Skeletal muscle tissue (tissue), 4 donors: ENCODE data around the gene TAP1. TPM values are rescaled to one million over a fixed set of nuclear protein-coding genes. Genes with fewer than 3 reads are reported as not detected.

Experiments used
- H3K27ac ChIP-seq: one replicate; pipeline ENCODE4 v1.7.0; 2013; ENCODE audit warnings: mild to moderate bottlenecking, low read depth, low read length, inconsistent platforms
- H3K27me3 ChIP-seq, 3 donors: one replicate each; pipeline ENCODE4 v1.7.0; 2013; ENCODE audit warnings: low read length in 3 of 3; ENCODE audit not compliant: control insufficient read depth in 3 of 3, insufficient read depth in 3 of 3
- H3K36me3 ChIP-seq, 3 donors: one replicate each; pipeline ENCODE4 v1.7.0; 2013; ENCODE audit warnings: low read length in 3 of 3; ENCODE audit not compliant: control insufficient read depth in 3 of 3, insufficient read depth in 3 of 3
- H3K4me1 ChIP-seq, 3 donors: one replicate each; pipeline ENCODE4 v1.7.0; 2013; ENCODE audit warnings: low read length in 3 of 3, mild to moderate bottlenecking in 3 of 3; ENCODE audit not compliant: control insufficient read depth in 3 of 3, insufficient read depth in 3 of 3
- H3K4me3 ChIP-seq, 3 donors: one replicate each; pipeline ENCODE4 v1.7.0; 2013; ENCODE audit warnings: low read length in 3 of 3
- H3K9ac ChIP-seq, 3 donors: one replicate each; pipeline ENCODE4 v1.7.0; 2013; ENCODE audit warnings: low read length in 3 of 3, mild to moderate bottlenecking in 3 of 3, moderate library complexity in 2 of 3, low read depth in 1 of 3
- H3K9me3 ChIP-seq, 3 donors: one replicate each; pipeline ENCODE4 v1.7.0; 2013; ENCODE audit warnings: low read length in 3 of 3; ENCODE audit not compliant: control insufficient read depth in 3 of 3
- total RNA-seq: library from RNA; depleted of rRNA; stranded (reverse); fragments of >200 nt; gene quantifications from one replicate; pipeline ENCODE4 v1.2.3, GENCODE V29; 2014
- donor health status: Osteomylitis.

Gene TAP1
- total RNA-seq, 1 donor from 2014 or later = 14.1 TPM

DNA sequence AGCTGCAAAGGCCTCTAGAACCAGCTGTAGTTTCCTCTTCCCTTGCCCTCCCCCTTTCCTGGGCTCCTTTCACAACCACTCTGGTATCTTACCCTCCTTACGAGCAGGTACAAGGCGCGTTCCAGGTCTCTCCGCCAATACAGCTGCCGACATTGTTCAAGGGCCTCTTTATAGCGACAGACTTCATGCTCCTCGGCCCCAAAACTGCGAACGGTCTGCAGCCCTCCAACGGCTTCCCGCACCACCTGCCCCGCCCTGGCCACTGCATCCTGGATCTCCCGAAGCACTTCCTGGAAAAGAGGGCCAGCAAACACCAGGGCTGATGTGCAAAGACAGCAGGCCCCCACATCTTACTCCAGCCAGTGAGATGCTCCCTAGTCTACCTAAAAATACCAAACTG, 21.0 kb downstream of the TAP1 start:
- Histone ChIP-seq H3K4me1 (peaks cover under 1 to 4% (median 4%) of the 10 kb centered on the region in 3 donors), H3K9me3 (no peaks in the 10 kb centered on the region), H3K27me3 (no peaks in the 10 kb centered on the region), H3K36me3 (peaks cover 20 to 48% (median 28%) of the 10 kb centered on the region in 3 donors), H3K9ac (no peak overlapping the region), H3K27ac (no peak overlapping the region), H3K4me3 (no peak overlapping the region)

DNA sequence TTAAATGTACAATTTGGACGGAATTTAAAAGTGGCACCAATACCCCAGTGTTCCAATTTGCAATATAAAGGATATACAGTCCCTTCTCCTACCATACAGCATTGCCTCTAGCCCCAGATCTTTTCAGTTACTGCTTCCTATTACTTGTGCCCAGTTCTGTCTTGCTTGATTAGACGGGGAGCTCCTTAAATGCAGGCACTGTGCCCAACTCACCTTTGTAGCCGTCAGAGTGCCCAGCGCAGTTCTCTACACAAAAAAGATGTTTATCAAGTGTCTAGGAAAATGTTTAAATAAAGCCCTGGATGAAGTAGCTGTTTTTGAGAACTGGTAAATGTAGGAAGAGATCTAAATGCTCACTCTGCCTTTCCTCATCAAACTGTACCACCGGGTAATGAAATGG, 22.6 kb downstream of the TAP1 start:
- Histone ChIP-seq H3K27me3 (no peaks in the 10 kb centered on the region), H3K9me3 (no peaks in the 10 kb centered on the region), H3K36me3 (peaks cover 20 to 50% (median 28%) of the 10 kb centered on the region in 3 donors), H3K4me3 (no peak overlapping the region), H3K27ac (no peak overlapping the region), H3K9ac (no peak overlapping the region), H3K4me1 (no peaks in the 10 kb centered on the region)

DNA sequence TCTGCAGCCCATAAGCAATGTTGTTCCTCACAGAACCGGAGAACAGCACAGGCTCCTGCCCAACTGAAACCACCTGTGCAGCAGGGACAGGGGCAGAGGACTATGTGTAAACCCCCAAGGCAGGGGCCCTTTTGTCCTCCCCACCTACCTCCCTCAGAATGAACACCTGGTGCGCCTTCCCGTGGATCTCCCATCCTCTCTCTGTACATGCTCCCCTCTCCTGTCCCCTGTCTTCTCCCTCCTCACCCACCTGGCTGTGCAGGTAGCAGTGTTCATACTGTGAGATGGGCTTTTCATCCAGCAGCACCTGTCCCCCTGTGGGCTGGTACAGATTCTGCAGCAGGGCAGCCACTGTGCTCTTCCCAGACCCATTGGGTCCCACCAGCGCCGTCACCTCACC, 23.5 kb downstream of the TAP1 start:
- Histone ChIP-seq H3K27ac (no peak overlapping the region), H3K4me3 (no peak overlapping the region), H3K36me3 (peaks cover 16 to 45% (median 22%) of the 10 kb centered on the region in 3 donors), H3K4me1 (no peaks in the 10 kb centered on the region), H3K9ac (no peak overlapping the region), H3K27me3 (no peaks in the 10 kb centered on the region), H3K9me3 (no peaks in the 10 kb centered on the region)

DNA sequence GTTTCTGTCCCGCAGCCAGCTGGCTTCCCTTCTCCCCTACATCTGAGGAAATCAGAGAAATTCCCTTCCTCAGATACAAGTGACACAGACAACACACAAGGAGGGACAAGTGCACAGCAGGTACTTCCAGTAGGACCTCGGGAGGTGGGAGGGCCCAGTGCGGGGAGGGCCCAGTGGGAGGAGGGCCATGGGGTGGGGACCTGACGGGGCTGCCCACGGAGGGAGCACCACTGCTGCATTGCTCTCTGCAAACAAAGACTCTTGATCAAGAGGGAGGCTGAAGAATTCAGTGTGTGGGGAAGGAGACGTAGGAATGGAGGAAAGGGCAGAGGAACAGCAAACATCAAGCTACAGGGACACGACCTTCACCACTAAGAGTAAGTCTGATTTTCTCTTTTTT, 24.0 kb downstream of the TAP1 start:
- Histone ChIP-seq H3K9me3 (no peaks in the 10 kb centered on the region), H3K36me3 (peaks cover 16 to 43% (median 20%) of the 10 kb centered on the region in 3 donors), H3K4me1 (no peaks in the 10 kb centered on the region), H3K9ac (no peak overlapping the region), H3K27ac (no peak overlapping the region), H3K27me3 (no peaks in the 10 kb centered on the region), H3K4me3 (no peak overlapping the region)

DNA sequence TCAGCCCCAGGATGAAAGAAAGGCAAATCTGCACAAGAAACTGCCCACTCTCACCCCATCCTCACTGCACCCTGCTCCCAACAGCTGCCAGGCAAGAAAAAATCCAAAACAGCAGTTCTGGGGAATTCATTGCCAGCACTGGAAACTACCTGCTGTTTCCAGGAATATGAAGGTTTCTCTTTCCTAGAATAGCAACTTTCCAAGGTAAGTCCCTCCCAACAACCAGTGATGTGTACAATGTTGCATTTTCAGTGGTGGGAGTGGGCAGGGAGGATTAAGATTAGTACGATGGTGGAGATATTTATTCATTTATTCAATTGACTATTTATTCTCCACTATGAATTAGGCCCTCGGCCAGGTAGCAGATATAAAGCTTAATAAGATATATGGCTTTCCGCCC, 26.5 kb downstream of the TAP1 start:
- Histone ChIP-seq H3K4me1 (no peaks in the 10 kb centered on the region), H3K9me3 (no peaks in the 10 kb centered on the region), H3K9ac (no peak overlapping the region), H3K4me3 (no peak overlapping the region), H3K36me3 (peaks cover 14 to 38% (median 20%) of the 10 kb centered on the region in 3 donors), H3K27ac (no peak overlapping the region), H3K27me3 (no peaks in the 10 kb centered on the region)

DNA sequence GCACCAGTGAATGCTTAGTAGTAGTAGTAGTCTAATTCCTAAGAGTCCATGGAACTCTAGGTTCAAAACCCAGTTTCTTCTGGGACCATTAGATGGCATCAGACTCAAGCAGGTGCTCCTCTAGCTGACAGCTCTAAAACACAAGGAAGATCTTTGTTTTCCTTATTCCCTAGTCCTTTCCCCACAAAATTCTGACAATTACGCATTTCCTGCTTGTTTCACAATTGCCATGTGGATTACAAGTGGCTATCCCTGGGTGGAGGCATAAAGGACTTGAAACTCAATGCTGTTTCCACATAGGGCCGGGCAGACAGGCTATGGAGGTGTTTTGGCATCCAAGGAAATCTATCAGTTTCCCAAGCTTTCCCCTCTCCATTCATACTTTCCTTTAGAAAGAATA, 27.5 kb downstream of the TAP1 start:
- H3K36me3 ChIP-seq = peaks cover 14 to 32% (median 14%) of the 10 kb centered on the region in 3 donors
- H3K27ac ChIP-seq = no peak overlapping the region
- H3K4me1 ChIP-seq = no peaks in the 10 kb centered on the region
- no peak overlapping the region for H3K4me3 ChIP-seq
- H3K27me3 ChIP-seq = no peaks in the 10 kb centered on the region
- H3K9ac ChIP-seq = no peak overlapping the region
- H3K9me3 ChIP-seq = no peaks in the 10 kb centered on the region

DNA sequence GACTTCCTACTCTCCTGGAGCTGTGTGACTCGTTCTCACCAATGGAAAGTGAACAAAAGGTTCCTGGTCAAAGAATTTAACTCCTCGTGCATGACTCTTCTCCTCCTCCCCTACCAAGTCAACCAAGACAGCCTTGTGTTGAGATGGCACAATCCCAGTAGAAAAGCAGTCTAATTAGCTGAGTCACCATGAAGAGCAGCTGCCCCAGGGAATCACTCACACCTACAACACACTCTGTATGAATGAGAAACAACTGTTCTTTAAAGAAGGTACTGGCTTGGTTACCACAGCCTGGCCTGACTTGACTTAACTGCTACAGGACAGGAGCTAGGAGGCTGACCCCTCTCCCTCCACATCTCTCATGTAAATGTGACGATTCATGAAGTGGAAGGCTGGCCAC, 33.8 kb downstream of the TAP1 start:
- H3K9ac ChIP-seq = no peak overlapping the region
- no peaks in the 10 kb centered on the region for H3K4me1 ChIP-seq
- H3K9me3 ChIP-seq = no peaks in the 10 kb centered on the region
- H3K36me3 ChIP-seq = no peaks in the 10 kb centered on the region
- no peaks in the 10 kb centered on the region for H3K27me3 ChIP-seq
- no peak overlapping the region for H3K27ac ChIP-seq
- H3K4me3 ChIP-seq = no peak overlapping the region

DNA sequence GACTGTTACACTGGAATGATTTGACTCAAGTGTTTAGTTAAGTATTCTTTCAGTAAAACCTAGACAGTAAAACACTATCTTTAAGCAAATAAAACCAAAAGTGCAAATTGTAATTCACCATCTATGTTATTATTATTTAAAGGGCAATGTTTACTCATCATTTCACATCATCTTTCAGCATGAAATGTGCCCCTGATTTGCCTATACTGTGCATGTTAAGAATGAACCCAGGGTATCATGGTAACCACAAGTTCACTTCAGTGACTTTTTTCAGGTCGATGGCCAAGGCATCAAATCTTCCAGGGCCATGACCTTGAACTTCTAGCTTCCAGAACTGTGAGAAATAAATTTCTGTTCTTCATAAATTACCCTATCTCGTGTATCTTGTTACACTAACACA, 34.6 kb downstream of the TAP1 start:
- no peaks in the 10 kb centered on the region for H3K27me3 ChIP-seq
- H3K9ac ChIP-seq = no peak overlapping the region
- H3K36me3 ChIP-seq = no peaks in the 10 kb centered on the region
- H3K4me1 ChIP-seq = no peaks in the 10 kb centered on the region
- no peak overlapping the region for H3K27ac ChIP-seq
- no peaks in the 10 kb centered on the region for H3K9me3 ChIP-seq
- no peak overlapping the region for H3K4me3 ChIP-seq

DNA sequence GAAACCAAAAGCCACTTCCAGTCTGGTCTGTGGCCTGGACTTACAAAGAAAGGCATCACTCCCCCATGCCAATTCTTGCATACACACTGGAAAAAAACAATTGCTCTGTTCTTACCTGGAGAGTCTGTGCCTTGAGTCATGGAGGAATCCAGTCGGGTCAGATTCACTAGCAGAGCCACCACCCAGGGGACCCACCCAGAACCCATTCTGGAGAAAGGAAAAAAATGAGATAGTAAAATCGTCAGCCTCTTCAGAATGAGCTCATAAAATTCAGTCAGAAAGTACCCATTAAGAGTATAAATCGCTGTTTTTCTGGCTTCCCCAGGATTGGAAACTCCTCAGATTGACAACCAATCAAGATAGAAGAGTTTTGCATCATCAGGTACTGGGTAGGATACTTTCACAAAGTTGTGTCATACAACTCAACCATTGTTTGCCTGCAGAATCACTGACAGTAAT, 36.7 kb downstream of the TAP1 start, which contains the start of gene HLA-DOB:
HLA-DOB (minus strand) TSS at position 257 of the 459 bp plus-strand sequence; CDS start at position 206, 51 bp downstream.
- no peaks in the 10 kb centered on the region for H3K9me3 ChIP-seq
- H3K36me3 ChIP-seq = no peaks in the 10 kb centered on the region
- H3K27ac ChIP-seq = no peak within 1 kb of the TSS
- H3K27me3 ChIP-seq = no peaks in the 10 kb centered on the region
- no peaks in the 10 kb centered on the region for H3K4me1 ChIP-seq
- H3K4me3 ChIP-seq = no peak within 1 kb of the TSS
- no peak within 1 kb of the TSS for H3K9ac ChIP-seq

DNA sequence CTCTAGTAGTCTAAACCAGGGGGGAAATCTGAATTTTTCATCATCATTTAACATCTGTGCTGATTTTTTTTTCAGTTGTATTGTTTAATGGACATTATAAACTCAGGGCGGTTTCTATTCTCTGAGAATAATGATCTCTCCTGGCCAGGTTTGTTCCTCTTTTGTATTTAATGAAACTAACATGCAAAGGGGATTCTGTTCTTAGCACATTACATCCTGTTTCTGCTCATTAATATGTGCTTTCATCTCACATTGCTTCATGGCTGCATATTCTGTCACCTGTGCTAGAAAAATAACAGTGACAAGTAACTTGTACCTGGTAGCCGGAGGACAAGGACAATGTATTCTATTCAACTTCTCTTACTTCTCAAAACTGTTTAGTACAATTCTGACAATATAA, 37.5 kb downstream of the TAP1 start:
- no peaks in the 10 kb centered on the region for H3K27me3 ChIP-seq
- no peaks in the 10 kb centered on the region for H3K9me3 ChIP-seq
- no peak overlapping the region for H3K4me3 ChIP-seq
- H3K4me1 ChIP-seq = no peaks in the 10 kb centered on the region
- no peaks in the 10 kb centered on the region for H3K36me3 ChIP-seq
- no peak overlapping the region for H3K27ac ChIP-seq
- H3K9ac ChIP-seq = no peak overlapping the region

DNA sequence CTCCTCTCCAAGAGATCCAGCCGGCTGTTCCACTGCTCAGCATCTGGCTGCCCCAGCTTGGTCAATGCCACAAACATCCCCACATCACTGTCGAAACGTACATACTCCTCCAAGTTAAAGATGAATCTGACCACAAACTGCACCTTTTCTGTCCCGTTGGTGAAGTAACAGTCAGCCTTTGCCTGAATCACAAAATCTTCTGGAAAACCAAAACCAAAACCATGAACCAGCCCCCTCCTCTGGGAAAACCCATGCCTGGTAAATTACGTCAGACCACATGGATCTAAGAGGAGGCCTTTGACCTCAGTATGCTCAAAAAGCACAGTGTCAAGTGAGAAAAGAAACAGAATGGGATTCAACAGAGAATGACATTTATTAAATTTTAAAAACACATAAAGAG, 38.4 kb downstream of the TAP1 start:
- Histone ChIP-seq H3K9ac (peak overlapping the region in 1 of 3 donors; percentile 11), H3K4me1 (no peaks in the 10 kb centered on the region), H3K36me3 (no peaks in the 10 kb centered on the region), H3K27ac (no peak overlapping the region), H3K9me3 (no peaks in the 10 kb centered on the region), H3K4me3 (no peak overlapping the region), H3K27me3 (no peaks in the 10 kb centered on the region)
